Amniotic epithelial cell (primary cell): ENCODE data around the gene PTH.

Source experiments
- DNase-seq: peaks from one replicate; pipeline ENCODE4 v3.0.0-alpha.2; 2010; ENCODE audit warnings: low read depth

The PTH gene

GRCh38 chr11:13449522-13449921 is 46.3 kb downstream of the PTH start:
- DNase-seq: no peak

GRCh38 chr11:13448876-13449275 is 46.9 kb downstream of the PTH start:
- DNase-seq: peak; percentile 35

GRCh38 chr11:13446444-13446843 is 49.4 kb downstream of the PTH start:
- DNase-seq: peak; percentile 30

GRCh38 chr11:13445588-13445987 is 50.2 kb downstream of the PTH start:
- no peak for DNase-seq
